CD4-positive, alpha-beta T cell treated with Interleukin-6 for 4 hours (primary cell): ENCODE results near the gene FGR.

ENCODE experiments used
- DNase-seq: peaks from one replicate; pipeline ENCODE4 v3.0.0-alpha.2; 2020; ENCODE audit warnings: mixed read lengths

Gene FGR

GRCh38 chr1:27583479-27583878, 51.5 kb downstream of the FGR start:
- no peak for DNase-seq

- DNase-seq: no peak
Observed at GRCh38 chr1:27581823-27582243, 53.2 kb downstream of the FGR start.

- no peak for DNase-seq
Observed at GRCh38 chr1:27577504-27578188, 57.3 kb downstream of the FGR start.

- DNase-seq: no peak
Observed at GRCh38 chr1:27576806-27577227, 58.2 kb downstream of the FGR start.

GRCh38 chr1:27575840-27576331, 59.1 kb downstream of the FGR start:
- peak; percentile 16 for DNase-seq

- DNase-seq: no peak
Observed at GRCh38 chr1:27574871-27575831, 59.8 kb downstream of the FGR start.

GRCh38 chr1:27574001-27574781, 60.8 kb downstream of the FGR start:
- DNase-seq: no peak

GRCh38 chr1:27572679-27573426, 62.1 kb downstream of the FGR start:
- no peak for DNase-seq

GRCh38 chr1:27572019-27572678, 62.8 kb downstream of the FGR start:
- no peak for DNase-seq

- no peak for DNase-seq
Observed at GRCh38 chr1:27571439-27572018, 63.5 kb downstream of the FGR start.

- no peak for DNase-seq
Observed at GRCh38 chr1:27570784-27571183, 64.2 kb downstream of the FGR start.

- DNase-seq: no peak
Observed at GRCh38 chr1:27570356-27570755, 64.6 kb downstream of the FGR start.

- no peak for DNase-seq
Observed at GRCh38 chr1:27569506-27570291, 65.3 kb downstream of the FGR start.

- no peak for DNase-seq
Observed at GRCh38 chr1:27569088-27569460, 65.9 kb downstream of the FGR start.

GRCh38 chr1:27568300-27569087, 66.5 kb downstream of the FGR start:
- peak; percentile 99 for DNase-seq

GRCh38 chr1:27567971-27568299, 67.0 kb downstream of the FGR start:
- no peak for DNase-seq

- DNase-seq: no peak
Observed at GRCh38 chr1:27567146-27567526, 67.8 kb downstream of the FGR start.

GRCh38 chr1:27566462-27567145, 68.4 kb downstream of the FGR start:
- DNase-seq: no peak
